ENCODE data around the gene CNTFR. TPM values are rescaled to one million over a fixed set of nuclear protein-coding genes. Genes with fewer than 3 reads are reported as not detected.

Gene CNTFR
- total RNA-seq, 2 donors from 2014 or later = 1.6 to 16.8 TPM

DNA sequence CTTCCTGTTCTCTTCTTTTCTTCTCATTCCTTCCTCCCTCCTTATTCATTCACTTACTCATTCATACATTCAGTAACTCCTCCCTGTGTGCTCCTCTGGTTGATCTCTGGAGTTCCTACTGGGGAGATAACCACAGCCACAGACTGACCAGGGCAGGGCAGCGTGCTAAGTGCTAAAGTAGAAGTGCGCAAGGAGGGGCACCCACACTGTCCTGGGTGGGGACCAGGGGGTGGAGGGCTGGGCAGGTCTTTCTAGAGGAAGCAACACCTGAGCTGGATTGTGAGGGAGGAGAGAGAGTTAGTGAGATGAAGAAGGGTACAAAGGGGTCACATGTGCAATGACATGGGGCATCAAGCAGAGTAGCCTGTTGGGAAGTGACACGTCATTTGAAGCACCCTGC, 80.6 kb downstream of the CNTFR start:
- Histone ChIP-seq H3K27me3 (no peaks in the 10 kb centered on the region), H3K4me3 (no peak overlapping the region), H3K36me3 (replicated peaks in 1 of 2; ENCODE audit: insufficient read depth in 1 of 2, low read depth in 2 of 2) (no peaks in the 10 kb centered on the region), H3K27ac (no peak overlapping the region), H3K4me1 (no peaks in the 10 kb centered on the region), H3K9me3 (no peaks in the 10 kb centered on the region)
- TF ChIP-seq POLR2A (IDR thresholded peaks at IDR 0.05) = no peak
- TF ChIP-seq, protein P1, sequence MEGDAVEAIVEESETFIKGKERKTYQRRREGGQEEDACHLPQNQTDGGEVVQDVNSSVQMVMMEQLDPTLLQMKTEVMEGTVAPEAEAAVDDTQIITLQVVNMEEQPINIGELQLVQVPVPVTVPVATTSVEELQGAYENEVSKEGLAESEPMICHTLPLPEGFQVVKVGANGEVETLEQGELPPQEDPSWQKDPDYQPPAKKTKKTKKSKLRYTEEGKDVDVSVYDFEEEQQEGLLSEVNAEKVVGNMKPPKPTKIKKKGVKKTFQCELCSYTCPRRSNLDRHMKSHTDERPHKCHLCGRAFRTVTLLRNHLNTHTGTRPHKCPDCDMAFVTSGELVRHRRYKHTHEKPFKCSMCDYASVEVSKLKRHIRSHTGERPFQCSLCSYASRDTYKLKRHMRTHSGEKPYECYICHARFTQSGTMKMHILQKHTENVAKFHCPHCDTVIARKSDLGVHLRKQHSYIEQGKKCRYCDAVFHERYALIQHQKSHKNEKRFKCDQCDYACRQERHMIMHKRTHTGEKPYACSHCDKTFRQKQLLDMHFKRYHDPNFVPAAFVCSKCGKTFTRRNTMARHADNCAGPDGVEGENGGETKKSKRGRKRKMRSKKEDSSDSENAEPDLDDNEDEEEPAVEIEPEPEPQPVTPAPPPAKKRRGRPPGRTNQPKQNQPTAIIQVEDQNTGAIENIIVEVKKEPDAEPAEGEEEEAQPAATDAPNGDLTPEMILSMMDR (IDR thresholded peaks at IDR 0.05) = no peak
- intact Hi-C loops (cut with DNase I) = no loop called here
- WGBS, 2 donors = 81 to 90% methylated on average over 3 of the region's 3 CpGs
- DNase-seq = no peak
- ATAC-seq = no peak

DNA sequence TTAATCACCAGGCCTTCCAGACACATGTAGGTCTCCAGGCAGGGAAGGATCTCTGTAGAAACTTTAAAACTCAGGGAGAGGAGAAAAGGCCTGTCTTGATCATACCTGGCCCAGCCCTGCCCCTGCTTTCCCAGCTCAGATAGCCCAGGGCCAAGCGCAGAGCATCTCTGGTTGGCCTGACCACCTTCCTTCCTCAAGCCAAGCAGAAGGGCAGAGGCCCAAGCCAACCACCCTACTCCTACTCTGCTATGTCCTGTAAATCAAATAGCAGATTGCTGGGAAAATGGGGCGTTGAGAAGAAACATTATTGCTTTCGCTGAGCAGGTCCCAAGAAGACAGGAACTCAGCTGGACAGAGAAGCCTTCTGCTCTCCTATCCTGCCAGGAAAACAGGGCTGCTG, 81.1 kb downstream of the CNTFR start:
- H3K9me3 ChIP-seq = no peaks in the 10 kb centered on the region
- intact Hi-C loops (cut with DNase I) = no loop called here
- H3K27me3 ChIP-seq = no peaks in the 10 kb centered on the region
- 74 to 87% methylated on average over 3 of the region's 3 CpGs for WGBS, 2 donors
- ATAC-seq = no peak
- H3K27ac ChIP-seq = no peak overlapping the region
- H3K4me1 ChIP-seq = no peaks in the 10 kb centered on the region
- TF ChIP-seq, protein P1 (IDR thresholded peaks at IDR 0.05) = no peak
- TF ChIP-seq POLR2A (IDR thresholded peaks at IDR 0.05) = no peak
- DNase-seq = no peak
- H3K4me3 ChIP-seq = no peak overlapping the region
- no peaks in the 10 kb centered on the region for H3K36me3 ChIP-seq (replicated peaks in 1 of 2; ENCODE audit: insufficient read depth in 1 of 2, low read depth in 2 of 2)

DNA sequence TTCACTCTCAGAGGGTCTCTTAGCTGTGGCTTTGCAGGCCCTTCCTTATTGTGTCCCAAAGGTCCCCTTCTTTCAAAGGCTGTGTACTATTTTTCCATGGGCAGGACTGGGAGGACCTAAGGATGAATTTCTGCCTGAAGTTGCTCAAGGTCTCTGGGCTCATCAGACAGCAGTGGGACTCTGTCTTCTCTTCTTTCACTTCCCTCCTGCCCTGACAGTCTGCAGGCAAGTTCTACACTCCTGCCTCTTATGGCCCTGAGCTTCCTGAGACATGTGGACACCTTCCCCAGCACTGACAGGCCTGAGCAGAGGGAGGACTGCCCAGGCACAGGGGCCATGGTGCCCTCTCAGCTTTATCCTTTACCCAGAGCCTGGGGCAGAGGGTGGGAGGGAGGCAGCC, 81.6 kb downstream of the CNTFR start:
- no peak overlapping the region for H3K27ac ChIP-seq
- DNase-seq (no peak), ATAC-seq (no peak)
- no peaks in the 10 kb centered on the region for H3K27me3 ChIP-seq
- peaks cover 4% of the 10 kb centered on the region for H3K4me1 ChIP-seq
- no peaks in the 10 kb centered on the region for H3K36me3 ChIP-seq (replicated peaks in 1 of 2; ENCODE audit: insufficient read depth in 1 of 2, low read depth in 2 of 2)
- TF ChIP-seq POLR2A (IDR thresholded peaks at IDR 0.05) = no peak
- TF ChIP-seq, protein P1 (IDR thresholded peaks at IDR 0.05) = no peak
- intact Hi-C loops (cut with DNase I) = no loop called here
- H3K9me3 ChIP-seq = no peaks in the 10 kb centered on the region
- H3K4me3 ChIP-seq = no peak overlapping the region

DNA sequence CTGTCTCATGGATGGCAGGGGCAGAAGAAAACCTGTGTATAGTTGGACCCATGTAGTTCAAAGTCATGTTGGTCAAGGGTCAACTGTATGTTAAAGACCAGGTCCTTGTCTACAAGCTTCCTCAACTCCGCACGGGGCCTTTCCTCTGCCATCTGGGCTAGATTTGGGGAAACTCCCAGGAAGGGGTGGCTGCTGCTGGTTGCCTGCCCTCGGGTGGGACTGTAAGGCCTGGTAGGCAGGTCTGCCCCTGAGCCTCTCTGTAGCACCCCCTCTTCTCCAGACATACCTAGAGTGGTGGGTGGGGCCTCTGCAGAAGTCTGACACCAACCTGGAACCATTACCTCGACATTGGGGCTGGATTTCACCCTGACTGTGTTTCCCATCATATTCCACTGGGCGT, 82.0 kb downstream of the CNTFR start:
- 73 to 74% methylated on average over 5 of the region's 5 CpGs for WGBS, 2 donors
- no peak overlapping the region for H3K27ac ChIP-seq
- intact Hi-C loops (cut with DNase I) = no loop called here
- H3K27me3 ChIP-seq = no peaks in the 10 kb centered on the region
- no peak for DNase-seq
- H3K9me3 ChIP-seq = no peaks in the 10 kb centered on the region
- TF ChIP-seq POLR2A (IDR thresholded peaks at IDR 0.05) = no peak
- TF ChIP-seq, protein P1 (IDR thresholded peaks at IDR 0.05) = no peak
- ATAC-seq = no peak
- H3K4me3 ChIP-seq = no peak overlapping the region
- H3K36me3 ChIP-seq (replicated peaks in 1 of 2; ENCODE audit: insufficient read depth in 1 of 2, low read depth in 2 of 2) = no peaks in the 10 kb centered on the region
- peaks cover 8% of the 10 kb centered on the region for H3K4me1 ChIP-seq

DNA sequence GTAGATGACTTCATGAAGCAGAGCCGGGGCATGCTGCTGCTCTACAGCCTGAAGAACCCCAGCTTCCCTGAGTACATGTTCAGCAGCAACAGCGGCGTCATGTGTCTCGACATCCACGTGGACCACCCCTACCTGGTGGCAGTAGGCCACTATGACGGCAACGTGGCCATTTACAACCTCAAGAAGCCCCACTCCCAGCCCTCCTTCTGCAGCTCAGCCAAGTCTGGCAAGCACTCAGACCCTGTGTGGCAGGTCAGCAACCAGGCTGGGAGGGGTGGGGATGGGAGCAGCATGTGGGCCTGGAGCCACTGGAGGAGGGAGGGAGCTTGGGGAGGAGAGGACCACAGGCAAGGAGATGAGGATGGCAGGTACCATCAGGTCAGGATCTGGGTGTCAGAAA, 82.9 kb downstream of the CNTFR start:
- Histone ChIP-seq H3K27me3 (no peaks in the 10 kb centered on the region), H3K4me1 (peaks cover 18% of the 10 kb centered on the region), H3K4me3 (no peak overlapping the region), H3K9me3 (no peaks in the 10 kb centered on the region), H3K36me3 (replicated peaks in 1 of 2; ENCODE audit: insufficient read depth in 1 of 2, low read depth in 2 of 2) (no peaks in the 10 kb centered on the region), H3K27ac (no peak overlapping the region)
- TF ChIP-seq, protein P1 (IDR thresholded peaks at IDR 0.05) = no peak
- TF ChIP-seq POLR2A (IDR thresholded peaks at IDR 0.05) = no peak
- no peak for DNase-seq
- 86 to 88% methylated on average over 6 to 7 of the region's 7 CpGs for WGBS, 2 donors
- intact Hi-C loops (cut with DNase I) = no loop called here
- ATAC-seq = no peak

Data from body of pancreas (tissue), 4 donors.